ENCODE measurements around the gene BCAM.

DNA sequence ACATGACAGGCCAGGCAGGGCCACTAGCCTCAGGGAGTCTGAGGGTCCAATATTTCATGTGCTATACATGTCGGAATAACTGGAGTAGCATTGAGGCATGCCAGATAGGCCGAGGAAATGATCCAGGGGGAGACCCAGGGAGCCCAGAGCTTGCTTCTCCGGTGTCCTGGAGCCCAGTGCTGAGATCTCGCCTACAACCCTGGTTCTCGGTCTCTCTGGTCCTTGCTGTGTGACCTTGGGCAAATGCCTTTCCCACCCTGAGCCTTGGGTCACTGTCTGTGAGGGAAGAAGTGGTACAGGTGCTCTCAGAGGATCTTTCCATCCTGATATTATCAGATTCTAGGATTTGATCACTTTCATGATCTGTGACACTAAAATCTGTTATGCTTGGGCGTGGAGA, 19.9 kb upstream of the BCAM start:
- TF ChIP-seq EZH2 (IDR thresholded peaks at IDR 0.05; ENCODE audit: low read depth) = no peak
- TF ChIP-seq, protein P1, sequence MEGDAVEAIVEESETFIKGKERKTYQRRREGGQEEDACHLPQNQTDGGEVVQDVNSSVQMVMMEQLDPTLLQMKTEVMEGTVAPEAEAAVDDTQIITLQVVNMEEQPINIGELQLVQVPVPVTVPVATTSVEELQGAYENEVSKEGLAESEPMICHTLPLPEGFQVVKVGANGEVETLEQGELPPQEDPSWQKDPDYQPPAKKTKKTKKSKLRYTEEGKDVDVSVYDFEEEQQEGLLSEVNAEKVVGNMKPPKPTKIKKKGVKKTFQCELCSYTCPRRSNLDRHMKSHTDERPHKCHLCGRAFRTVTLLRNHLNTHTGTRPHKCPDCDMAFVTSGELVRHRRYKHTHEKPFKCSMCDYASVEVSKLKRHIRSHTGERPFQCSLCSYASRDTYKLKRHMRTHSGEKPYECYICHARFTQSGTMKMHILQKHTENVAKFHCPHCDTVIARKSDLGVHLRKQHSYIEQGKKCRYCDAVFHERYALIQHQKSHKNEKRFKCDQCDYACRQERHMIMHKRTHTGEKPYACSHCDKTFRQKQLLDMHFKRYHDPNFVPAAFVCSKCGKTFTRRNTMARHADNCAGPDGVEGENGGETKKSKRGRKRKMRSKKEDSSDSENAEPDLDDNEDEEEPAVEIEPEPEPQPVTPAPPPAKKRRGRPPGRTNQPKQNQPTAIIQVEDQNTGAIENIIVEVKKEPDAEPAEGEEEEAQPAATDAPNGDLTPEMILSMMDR (conservative IDR thresholded peaks at IDR 0.05) = no peak
